ENCODE measurements around the gene PCDHA10. TPM values are rescaled to one million over a fixed set of nuclear protein-coding genes. Genes with fewer than 3 reads are reported as not detected.

The PCDHA10 gene
- total RNA-seq, 1 experiment from 2014 or later = 10.7 TPM

DNA sequence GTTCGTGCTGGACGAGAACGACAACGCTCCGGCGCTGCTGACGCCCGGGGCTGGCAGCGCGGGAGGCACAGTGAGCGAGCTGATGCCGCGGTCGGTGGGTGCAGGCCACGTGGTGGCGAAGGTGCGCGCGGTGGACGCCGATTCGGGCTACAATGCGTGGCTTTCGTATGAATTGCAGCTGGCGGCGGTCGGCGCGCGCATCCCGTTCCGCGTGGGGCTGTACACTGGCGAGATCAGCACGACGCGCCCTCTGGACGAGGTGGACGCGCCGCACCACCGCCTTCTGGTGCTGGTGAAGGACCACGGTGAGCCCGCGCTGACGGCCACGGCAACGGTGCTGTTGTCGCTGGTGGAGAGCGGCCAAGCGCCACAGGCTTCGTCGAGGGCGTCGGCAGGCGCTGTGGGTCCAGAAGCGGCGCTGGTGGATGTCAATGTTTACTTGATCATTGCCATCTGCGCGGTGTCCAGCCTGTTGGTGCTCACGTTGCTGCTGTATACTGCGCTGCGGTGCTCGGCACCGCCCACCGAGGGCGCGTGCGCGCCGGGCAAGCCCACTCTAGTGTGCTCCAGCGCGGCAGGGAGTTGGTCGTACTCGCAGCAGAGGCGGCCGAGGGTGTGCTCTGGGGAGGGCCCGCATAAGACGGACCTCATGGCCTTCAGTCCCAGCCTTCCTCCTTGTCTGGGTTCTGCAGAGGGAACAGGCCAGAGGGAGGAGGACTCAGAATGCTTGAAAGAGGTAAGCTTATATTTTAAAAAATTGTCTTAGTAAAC is 28.4 kb downstream of the PCDHA10 start:
- H2AFZ ChIP-seq (ENCODE audit: low read length) = no peak overlapping the region
- H4K5ac ChIP-seq (ENCODE audit: insufficient read length, low read depth, low read length) = no peak overlapping the region
- peaks cover 2% of the 10 kb centered on the region; the same call in 1 of the 2 replicates for H3K79me2 ChIP-seq (ENCODE audit: insufficient read depth, low read length)
- H3K18ac ChIP-seq (ENCODE audit: insufficient read length, low read depth, low read length) = no peak overlapping the region
- no peak overlapping the region; the same call in 1 of the 2 replicates for H3K14ac ChIP-seq (ENCODE audit: insufficient read depth, low read length)
- no peak overlapping the region for H3T11ph ChIP-seq (ENCODE audit: low read length)
- H2BK120ac ChIP-seq (ENCODE audit: low read depth, low read length, poor library complexity, severe bottlenecking) = no peak overlapping the region
- H3K4ac ChIP-seq (ENCODE audit: low read depth, low read length) = no peak overlapping the region
- H4K20me1 ChIP-seq (ENCODE audit: control insufficient read depth, insufficient read depth, insufficient read length) = no peaks in the 10 kb centered on the region
- no peak overlapping the region for H2BK12ac ChIP-seq (ENCODE audit: insufficient read length, low read depth, low read length)
- no peaks in the 10 kb centered on the region for H3K79me1 ChIP-seq (ENCODE audit: insufficient read depth, low read depth, low read length, poor library complexity, severe bottlenecking)
- H3K4me2 ChIP-seq (ENCODE audit: insufficient read depth, insufficient read length, low read length) = no peak overlapping the region
- peaks cover 2% of the 10 kb centered on the region for H3K23me2 ChIP-seq (ENCODE audit: insufficient read length, low read depth, low read length, poor library complexity, severe bottlenecking)
- DNase-seq = peak; percentile 40
- TF ChIP-seq, protein P1, sequence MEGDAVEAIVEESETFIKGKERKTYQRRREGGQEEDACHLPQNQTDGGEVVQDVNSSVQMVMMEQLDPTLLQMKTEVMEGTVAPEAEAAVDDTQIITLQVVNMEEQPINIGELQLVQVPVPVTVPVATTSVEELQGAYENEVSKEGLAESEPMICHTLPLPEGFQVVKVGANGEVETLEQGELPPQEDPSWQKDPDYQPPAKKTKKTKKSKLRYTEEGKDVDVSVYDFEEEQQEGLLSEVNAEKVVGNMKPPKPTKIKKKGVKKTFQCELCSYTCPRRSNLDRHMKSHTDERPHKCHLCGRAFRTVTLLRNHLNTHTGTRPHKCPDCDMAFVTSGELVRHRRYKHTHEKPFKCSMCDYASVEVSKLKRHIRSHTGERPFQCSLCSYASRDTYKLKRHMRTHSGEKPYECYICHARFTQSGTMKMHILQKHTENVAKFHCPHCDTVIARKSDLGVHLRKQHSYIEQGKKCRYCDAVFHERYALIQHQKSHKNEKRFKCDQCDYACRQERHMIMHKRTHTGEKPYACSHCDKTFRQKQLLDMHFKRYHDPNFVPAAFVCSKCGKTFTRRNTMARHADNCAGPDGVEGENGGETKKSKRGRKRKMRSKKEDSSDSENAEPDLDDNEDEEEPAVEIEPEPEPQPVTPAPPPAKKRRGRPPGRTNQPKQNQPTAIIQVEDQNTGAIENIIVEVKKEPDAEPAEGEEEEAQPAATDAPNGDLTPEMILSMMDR (conservative IDR thresholded peaks at IDR 0.05) = no peak
- no peak overlapping the region for H3K27ac ChIP-seq (ENCODE audit: insufficient read length, low read depth, low read length)
- no peaks in the 10 kb centered on the region for H3K27me3 ChIP-seq (ENCODE audit: insufficient read depth, low read length)
- Mint-ChIP-seq H3K9me3 (no peaks in the 10 kb centered on the region), H3K36me3 (ENCODE audit: insufficient read depth in 1 of 3, low read depth in 3 of 3) (peaks cover 3 to 5% (median 4%) of the 10 kb centered on the region in 3 experiments; a peak in 6 of 7 replicates), H3K27ac (no peak overlapping the region), H3K4me1 (no peaks in the 10 kb centered on the region; a peak in 1 of 4 replicates), H3K27me3 (ENCODE audit: low read depth) (no peaks in the 10 kb centered on the region), H3K4me3 (no peak overlapping the region)
- no peak overlapping the region for H4K91ac ChIP-seq (ENCODE audit: insufficient read length, low read depth, low read length)
- no peaks in the 10 kb centered on the region for H3K4me1 ChIP-seq (ENCODE audit: insufficient read depth, low read length)
- no peak overlapping the region for H2BK20ac ChIP-seq (ENCODE audit: low read depth, low read length, poor library complexity, severe bottlenecking)
- no peak overlapping the region for H3K56ac ChIP-seq (ENCODE audit: insufficient read length, low read depth, low read length)
- no peaks in the 10 kb centered on the region for H3K9me3 ChIP-seq (ENCODE audit: control insufficient read depth, low read depth, low read length)
- WGBS (ENCODE audit: extremely low coverage, insufficient read length, low lambda C conversion rate) = no CpG with 5 or more reads among the region's 79 CpGs
- no peak overlapping the region for H2BK15ac ChIP-seq (ENCODE audit: low read depth, low read length)
- H2BK5ac ChIP-seq (ENCODE audit: insufficient read length, low read length) = no peak overlapping the region
- H3K9ac ChIP-seq (ENCODE audit: extremely low read depth, insufficient read length, low read length) = no peak overlapping the region
- H2AK5ac ChIP-seq (ENCODE audit: insufficient read length, low read length) = no peak overlapping the region
- no peak overlapping the region for H4K8ac ChIP-seq (replicated peaks; ENCODE audit: insufficient read length, low read depth, low read length)
- H3K23ac ChIP-seq (ENCODE audit: insufficient read length, low read depth, low read length) = no peak overlapping the region
